HFF-Myc (cell line): ENCODE data around the gene SIGLEC9.
"Not testable (repeated sequence)": the region's sequence is repeated elsewhere in the genome, so short reads cannot be mapped to it uniquely, and the experiment has no call there.

Experiments used
- DNase-seq: peaks from one replicate; pipeline ENCODE4 v3.0.0-alpha.2; 2011; ENCODE audit warnings: low read depth; ENCODE audit errors: extremely low read depth
- H3K4me3 ChIP-seq: replicated peaks from 2 replicates; pipeline ENCODE4 v1.5.1; 2011; ENCODE audit warnings: low read depth, mild to moderate bottlenecking, control low read depth, low read length
- CTCF ChIP-seq: IDR thresholded peaks from 2 replicates; pipeline ENCODE4 v1.5.1; 2012; ENCODE audit warnings: mild to moderate bottlenecking, low read depth, low read length, control low read depth; ENCODE audit errors: missing control alignments

SIGLEC9 gene

GRCh38 chr19:51169283-51169918, 44.7 kb downstream of the SIGLEC9 start:
- peak; percentile 17 for DNase-seq
- TF ChIP-seq CTCF: peak; percentile 71

DNA sequence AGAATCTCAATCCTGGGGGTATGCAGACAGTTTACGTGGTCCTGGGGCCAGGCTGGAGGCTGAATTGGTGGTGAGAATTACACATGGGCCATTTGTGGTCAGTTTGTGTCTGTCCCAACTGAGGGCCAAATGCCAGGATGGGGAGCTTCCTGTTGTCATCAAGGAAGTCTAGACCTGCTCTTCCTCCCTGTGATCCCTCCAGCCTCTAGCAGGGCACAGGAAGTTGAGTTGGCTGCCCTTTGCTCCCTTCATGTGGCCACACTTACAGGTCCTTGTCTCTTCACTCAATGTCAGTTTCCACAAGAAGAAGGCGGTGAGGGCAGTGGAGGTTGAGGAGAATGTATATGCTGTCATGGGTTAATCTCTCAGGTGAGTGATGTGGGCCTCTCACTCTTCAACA, 47.5 kb downstream of the SIGLEC9 start:
- no peak overlapping the region for H3K4me3 ChIP-seq
- TF ChIP-seq CTCF: no peak
- no peak for DNase-seq

More at GRCh38 chr19:51169283-51169918, 44.7 kb downstream of the SIGLEC9 start:
- not testable (repeated sequence) for H3K4me3 ChIP-seq

- TF ChIP-seq CTCF: no peak
- H3K4me3 ChIP-seq: no peak overlapping the region
- no peak for DNase-seq
Measured at GRCh38 chr19:51173681-51174080, 49.0 kb downstream of the SIGLEC9 start.

DNA sequence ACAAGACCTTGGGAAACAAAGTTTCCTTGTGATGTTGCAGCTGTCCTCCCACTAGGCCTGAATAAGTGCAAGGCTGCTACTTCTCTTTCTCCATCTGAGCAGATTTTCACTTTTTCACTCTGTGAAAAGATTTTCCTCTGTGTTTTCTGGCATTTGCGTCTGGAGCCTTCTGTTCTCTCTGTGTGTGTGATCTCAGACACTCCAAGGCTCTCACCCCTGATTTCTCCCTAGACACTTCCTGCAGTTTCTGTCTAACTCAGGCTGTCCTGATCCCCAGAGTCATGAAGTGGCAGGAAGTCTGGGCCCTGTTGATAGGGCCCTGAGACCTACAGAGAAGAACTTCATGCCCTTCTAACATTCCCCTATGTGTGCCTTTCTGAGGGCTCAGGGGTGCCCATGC, 54.5 kb downstream of the SIGLEC9 start:
- no peak for DNase-seq
- no peak for TF ChIP-seq CTCF
- H3K4me3 ChIP-seq: no peak overlapping the region
